HEK293T (cell line): Measurements from ENCODE around the gene ALG9.

ENCODE experiments used
- CTCF ChIA-PET: fragments of 350-600 bp; formaldehyde crosslinking; extraction: SDS; loops from one replicate; lab custom pipeline; 2021; ENCODE audit warnings: antibody characterized with exemption, inconsistent platforms; lab: Yijun Ruan, JAX
- POLR2A ChIA-PET: fragments of 350-600 bp; formaldehyde crosslinking; extraction: SDS; loops from one replicate; lab custom pipeline; 2020; ENCODE audit warnings: antibody characterized with exemption, inconsistent platforms; lab: Yijun Ruan, JAX
- DNase-seq: peaks from one replicate; pipeline ENCODE4 v3.0.0; 2012; ENCODE audit warnings: mixed read lengths; ENCODE audit errors: extremely low spot score
- ARNT ChIP-seq: fragments of 450-650 bp; IDR thresholded peaks from 2 replicates; pipeline ENCODE4 v1.6.1; 2017; ENCODE audit warnings: mild to moderate bottlenecking
- BHLHE40 ChIP-seq: fragments of 450-650 bp; IDR thresholded peaks from 2 replicates; pipeline ENCODE4 v1.6.1; 2016; ENCODE audit warnings: mild to moderate bottlenecking, moderate library complexity, borderline replicate concordance
- CTBP1 ChIP-seq: fragments of 450-650 bp; IDR thresholded peaks from 2 replicates; pipeline ENCODE4 v1.6.1; 2016; ENCODE audit warnings: borderline replicate concordance
- ELF4 ChIP-seq: fragments of 450-650 bp; IDR thresholded peaks from 2 replicates; pipeline ENCODE4 v1.6.1; 2017; ENCODE audit warnings: antibody characterized with exemption
- FOXA1 ChIP-seq: fragments of 450-650 bp; IDR thresholded peaks from 2 replicates; pipeline ENCODE4 v1.6.1; 2016; ENCODE audit warnings: mild to moderate bottlenecking
- FOXK2 ChIP-seq: fragments of 450-650 bp; IDR thresholded peaks from 2 replicates; pipeline ENCODE4 v1.6.1; 2016; ENCODE audit warnings: mild to moderate bottlenecking
- FOXM1 ChIP-seq: fragments of 450-650 bp; IDR thresholded peaks from 2 replicates; pipeline ENCODE4 v1.6.1; 2017; ENCODE audit warnings: mild to moderate bottlenecking, borderline replicate concordance
- HDGF ChIP-seq: fragments of 450-650 bp; IDR thresholded peaks from 2 replicates; pipeline ENCODE4 v1.6.1; 2017; ENCODE audit warnings: antibody characterized with exemption, borderline replicate concordance
- L3MBTL2 ChIP-seq: fragments of 450-650 bp; conservative IDR thresholded peaks from 2 replicates; pipeline ENCODE4 v1.6.1; 2016; ENCODE audit warnings: mild to moderate bottlenecking
- LEF1 ChIP-seq: fragments of 450-650 bp; IDR thresholded peaks from 2 replicates; pipeline ENCODE4 v1.6.1; 2017; ENCODE audit warnings: mild to moderate bottlenecking, borderline replicate concordance
- NFRKB ChIP-seq: fragments of 450-650 bp; IDR thresholded peaks from 2 replicates; pipeline ENCODE4 v1.6.1; 2016; ENCODE audit warnings: mild to moderate bottlenecking, moderate library complexity
- PKNOX1 ChIP-seq: fragments of 450-650 bp; IDR thresholded peaks from 2 replicates; pipeline ENCODE4 v1.6.1; 2016
- SP1 ChIP-seq: fragments of 450-650 bp; IDR thresholded peaks from 2 replicates; pipeline ENCODE4 v1.6.1; 2017
- SUZ12 ChIP-seq: fragments of 450-650 bp; IDR thresholded peaks from 2 replicates; pipeline ENCODE4 v1.6.1; 2016; ENCODE audit warnings: mild to moderate bottlenecking
- TARDBP ChIP-seq: fragments of 450-650 bp; IDR thresholded peaks from 2 replicates; pipeline ENCODE4 v1.6.1; 2016
- ZNF384 ChIP-seq: fragments of 450-650 bp; IDR thresholded peaks from 2 replicates; pipeline ENCODE4 v1.6.1; 2016

Gene ALG9

GRCh38 chr11:111737444-111738210 is 133.8 kb downstream of the ALG9 start:
- POLR2A ChIA-PET = interaction anchor here (1.4 kb wide), 1 partner anchor 28 kb away, joined by 3 read pairs; the partner anchor contains the start of gene PPP2R1B
- CTCF ChIA-PET = no interaction called here
- TF ChIP-seq L3MBTL2 = no peak
- no peak for TF ChIP-seq ARNT
- TF ChIP-seq NFRKB = no peak
- TF ChIP-seq SP1 = no peak
- TF ChIP-seq FOXA1 = no peak
- no peak for TF ChIP-seq LEF1
- TF ChIP-seq BHLHE40 = no peak
- no peak for TF ChIP-seq HDGF
- TF ChIP-seq ELF4 = no peak
- no peak for TF ChIP-seq TARDBP
- no peak for TF ChIP-seq SUZ12
- TF ChIP-seq CTBP1 = no peak
- no peak for TF ChIP-seq FOXK2
- no peak for TF ChIP-seq FOXM1
- no peak for TF ChIP-seq PKNOX1
- no peak for TF ChIP-seq ZNF384
- no peak for DNase-seq

- TF ChIP-seq SUZ12 = no peak
- POLR2A ChIA-PET = no interaction called here
- DNase-seq = no peak
- CTCF ChIA-PET = no interaction called here
Measured at GRCh38 chr11:111736621-111737443, 134.5 kb downstream of the ALG9 start.
